Measurements from ENCODE around the gene DGAT2L6.

GRCh38 chrX:70129816-70130215, 47.5 kb upstream of the DGAT2L6 start:
- TF ChIP-seq, protein P1, sequence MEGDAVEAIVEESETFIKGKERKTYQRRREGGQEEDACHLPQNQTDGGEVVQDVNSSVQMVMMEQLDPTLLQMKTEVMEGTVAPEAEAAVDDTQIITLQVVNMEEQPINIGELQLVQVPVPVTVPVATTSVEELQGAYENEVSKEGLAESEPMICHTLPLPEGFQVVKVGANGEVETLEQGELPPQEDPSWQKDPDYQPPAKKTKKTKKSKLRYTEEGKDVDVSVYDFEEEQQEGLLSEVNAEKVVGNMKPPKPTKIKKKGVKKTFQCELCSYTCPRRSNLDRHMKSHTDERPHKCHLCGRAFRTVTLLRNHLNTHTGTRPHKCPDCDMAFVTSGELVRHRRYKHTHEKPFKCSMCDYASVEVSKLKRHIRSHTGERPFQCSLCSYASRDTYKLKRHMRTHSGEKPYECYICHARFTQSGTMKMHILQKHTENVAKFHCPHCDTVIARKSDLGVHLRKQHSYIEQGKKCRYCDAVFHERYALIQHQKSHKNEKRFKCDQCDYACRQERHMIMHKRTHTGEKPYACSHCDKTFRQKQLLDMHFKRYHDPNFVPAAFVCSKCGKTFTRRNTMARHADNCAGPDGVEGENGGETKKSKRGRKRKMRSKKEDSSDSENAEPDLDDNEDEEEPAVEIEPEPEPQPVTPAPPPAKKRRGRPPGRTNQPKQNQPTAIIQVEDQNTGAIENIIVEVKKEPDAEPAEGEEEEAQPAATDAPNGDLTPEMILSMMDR (IDR thresholded peaks at IDR 0.05), result no peak
- TF ChIP-seq RCOR1 (IDR thresholded peaks at IDR 0.05; ENCODE audit: low read length) (no peak), MXI1 (IDR thresholded peaks at IDR 0.05; ENCODE audit: low read depth, low read length) (no peak), RAD21 (IDR thresholded peaks at IDR 0.05; ENCODE audit: low read length) (no peak), MEF2A (IDR thresholded peaks at IDR 0.05; ENCODE audit: borderline replicate concordance, low read depth) (no peak), YY1 (IDR thresholded peaks at IDR 0.05; ENCODE audit: low read depth) (no peak), USF1 (IDR thresholded peaks at IDR 0.05; ENCODE audit: borderline replicate concordance, low read depth) (no peak), SMC3 (IDR thresholded peaks at IDR 0.05; ENCODE audit: low read depth, low read length) (no peak), GABPA (IDR thresholded peaks at IDR 0.05; ENCODE audit: low read depth) (no peak), RXRA (IDR thresholded peaks at IDR 0.05; ENCODE audit: borderline replicate concordance, low read depth) (no peak), IRF3 (IDR thresholded peaks at IDR 0.05; ENCODE audit: low read depth, low read length) (no peak)
